ENCODE measurements around the gene OXNAD1. TPM values are rescaled to one million over a fixed set of nuclear protein-coding genes. Genes with fewer than 3 reads are reported as not detected.

Gene OXNAD1
- total RNA-seq, 1 donor from 2014 or later = 28.7 TPM

DNA sequence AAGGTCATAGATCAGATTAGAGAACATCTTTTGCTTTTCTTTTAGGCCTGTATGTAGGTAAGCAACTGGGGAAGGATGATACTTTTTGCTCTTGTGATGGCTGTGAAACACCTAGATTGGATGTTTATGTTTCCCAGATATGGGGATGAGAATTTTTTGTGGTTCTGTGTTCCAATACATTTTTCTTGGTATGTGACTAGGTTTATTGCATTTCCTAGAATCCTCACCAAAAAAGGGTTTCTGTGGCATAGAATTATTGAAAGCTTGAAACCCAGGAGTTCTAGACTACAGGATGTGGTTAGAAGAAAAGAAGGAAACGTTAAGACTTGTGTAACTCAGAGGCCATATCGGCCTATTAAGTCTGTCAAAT is 25.8 kb downstream of the OXNAD1 start:
- H3K4me1 ChIP-seq = no peaks in the 10 kb centered on the region
- no peak overlapping the region for H3K9ac ChIP-seq
- H3K36me3 ChIP-seq = peaks cover 12% of the 10 kb centered on the region
- Mint-ChIP-seq H3K9me3 (peaks cover 8% of the 10 kb centered on the region), H3K36me3 (peaks cover 27% of the 10 kb centered on the region), H3K27me3 (ENCODE audit: insufficient read depth, low read depth) (no peaks in the 10 kb centered on the region), H3K4me3 (no peak overlapping the region), H3K4me1 (no peaks in the 10 kb centered on the region), H3K27ac (no peak overlapping the region)
- TF ChIP-seq, protein P1, sequence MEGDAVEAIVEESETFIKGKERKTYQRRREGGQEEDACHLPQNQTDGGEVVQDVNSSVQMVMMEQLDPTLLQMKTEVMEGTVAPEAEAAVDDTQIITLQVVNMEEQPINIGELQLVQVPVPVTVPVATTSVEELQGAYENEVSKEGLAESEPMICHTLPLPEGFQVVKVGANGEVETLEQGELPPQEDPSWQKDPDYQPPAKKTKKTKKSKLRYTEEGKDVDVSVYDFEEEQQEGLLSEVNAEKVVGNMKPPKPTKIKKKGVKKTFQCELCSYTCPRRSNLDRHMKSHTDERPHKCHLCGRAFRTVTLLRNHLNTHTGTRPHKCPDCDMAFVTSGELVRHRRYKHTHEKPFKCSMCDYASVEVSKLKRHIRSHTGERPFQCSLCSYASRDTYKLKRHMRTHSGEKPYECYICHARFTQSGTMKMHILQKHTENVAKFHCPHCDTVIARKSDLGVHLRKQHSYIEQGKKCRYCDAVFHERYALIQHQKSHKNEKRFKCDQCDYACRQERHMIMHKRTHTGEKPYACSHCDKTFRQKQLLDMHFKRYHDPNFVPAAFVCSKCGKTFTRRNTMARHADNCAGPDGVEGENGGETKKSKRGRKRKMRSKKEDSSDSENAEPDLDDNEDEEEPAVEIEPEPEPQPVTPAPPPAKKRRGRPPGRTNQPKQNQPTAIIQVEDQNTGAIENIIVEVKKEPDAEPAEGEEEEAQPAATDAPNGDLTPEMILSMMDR (IDR thresholded peaks at IDR 0.05) = no peak
- no peak for TF ChIP-seq EZH2 (IDR thresholded peaks at IDR 0.05)
- no peaks in the 10 kb centered on the region for H4K20me1 ChIP-seq (ENCODE audit: low read depth)
- H3K27ac ChIP-seq = no peak overlapping the region
- no peak overlapping the region for H2AFZ ChIP-seq (replicated peaks)
- H3K4me3 ChIP-seq = no peak overlapping the region
- H3K9me3 ChIP-seq (ENCODE audit: low read depth) = peaks cover 7% of the 10 kb centered on the region
- no peak overlapping the region for H3K4me2 ChIP-seq
- no peak for DNase-seq (ENCODE audit: low spot score)
- peaks cover 21% of the 10 kb centered on the region for H3K79me2 ChIP-seq (ENCODE audit: low read depth)
- peaks cover 5% of the 10 kb centered on the region for H3F3A ChIP-seq (ENCODE audit: low read depth)
- no peaks in the 10 kb centered on the region for H3K27me3 ChIP-seq

- Mint-ChIP-seq H3K4me3 (no peak overlapping the region), H3K9me3 (peaks cover 11% of the 10 kb centered on the region), H3K27ac (no peak overlapping the region), H3K36me3 (peaks cover 57% of the 10 kb centered on the region), H3K27me3 (ENCODE audit: insufficient read depth, low read depth) (no peaks in the 10 kb centered on the region), H3K4me1 (no peaks in the 10 kb centered on the region)
- peaks cover 2% of the 10 kb centered on the region for H3F3A ChIP-seq (ENCODE audit: low read depth)
- no peak overlapping the region for H3K27ac ChIP-seq
- H4K20me1 ChIP-seq (ENCODE audit: low read depth) = no peaks in the 10 kb centered on the region
- no peak overlapping the region for H3K4me2 ChIP-seq
- H3K36me3 ChIP-seq = peaks cover 28% of the 10 kb centered on the region
- peaks cover 7% of the 10 kb centered on the region for H3K9me3 ChIP-seq (ENCODE audit: low read depth)
- H3K9ac ChIP-seq = no peak overlapping the region
- no peaks in the 10 kb centered on the region for H3K4me1 ChIP-seq
- DNase-seq (ENCODE audit: low spot score) = no peak
- no peaks in the 10 kb centered on the region for H3K27me3 ChIP-seq
- no peak for TF ChIP-seq EZH2phosphoT487 (IDR thresholded peaks at IDR 0.05)
- TF ChIP-seq EZH2 (IDR thresholded peaks at IDR 0.05) = no peak
- TF ChIP-seq, protein P1 (IDR thresholded peaks at IDR 0.05) = no peak
- H2AFZ ChIP-seq (replicated peaks) = no peak overlapping the region
- peaks cover 21% of the 10 kb centered on the region for H3K79me2 ChIP-seq (ENCODE audit: low read depth)
- H3K4me3 ChIP-seq = no peak overlapping the region
These were observed 29.8 kb downstream of the OXNAD1 start for GRCh38 chr3:16294844-16295243.

- Histone ChIP-seq H3K36me3 (peaks cover 28% of the 10 kb centered on the region), H4K20me1 (ENCODE audit: low read depth) (no peaks in the 10 kb centered on the region), H3K79me2 (ENCODE audit: low read depth) (peaks cover 21% of the 10 kb centered on the region), H3K4me1 (peaks cover under 1% of the 10 kb centered on the region), H2AFZ (replicated peaks) (no peak overlapping the region), H3K27me3 (no peaks in the 10 kb centered on the region), H3K9ac (no peak overlapping the region), H3K9me3 (ENCODE audit: low read depth) (peaks cover 7% of the 10 kb centered on the region), H3K4me3 (no peak overlapping the region), H3F3A (ENCODE audit: low read depth) (peaks cover under 1% of the 10 kb centered on the region), H3K27ac (no peak overlapping the region), H3K4me2 (no peak overlapping the region)
- Mint-ChIP-seq H3K27ac (no peak overlapping the region), H3K9me3 (peaks cover 11% of the 10 kb centered on the region), H3K36me3 (peaks cover 57% of the 10 kb centered on the region), H3K4me1 (no peaks in the 10 kb centered on the region), H3K27me3 (ENCODE audit: insufficient read depth, low read depth) (no peaks in the 10 kb centered on the region), H3K4me3 (no peak overlapping the region)
- no peak for DNase-seq (ENCODE audit: low spot score)
- TF ChIP-seq EZH2 (IDR thresholded peaks at IDR 0.05) (no peak), EZH2phosphoT487 (IDR thresholded peaks at IDR 0.05) (no peak)
- TF ChIP-seq, protein P1 (IDR thresholded peaks at IDR 0.05) = no peak
These were observed 30.4 kb downstream of the OXNAD1 start for GRCh38 chr3:16295298-16295890.
